Lower leg skin (tissue), 3 donors: ENCODE results near the gene ANXA10.
"Not testable (repeated sequence)": the region's sequence is repeated elsewhere in the genome, so short reads cannot be mapped to it uniquely, and the experiment has no call there.

Experiments
- CTCF ChIP-seq, 3 donors: fragments of 450-650 bp; IDR thresholded peaks; one replicate each; pipeline ENCODE4 v1.5.1; 2016; ENCODE audit warnings: antibody characterized with exemption in 3 of 3, mild to moderate bottlenecking in 3 of 3, moderate library complexity in 2 of 3
- POLR2A ChIP-seq, 2 donors: fragments of 450-650 bp; IDR thresholded peaks; one replicate each; pipeline ENCODE4 v1.6.1; 2016 to 2017; ENCODE audit warnings: antibody characterized with exemption in 2 of 2, mild to moderate bottlenecking in 1 of 2, moderate library complexity in 1 of 2

GRCh38 chr4:168113059-168113458 is 20.7 kb downstream of the ANXA10 start:
- TF ChIP-seq CTCF, POLR2A (IDR thresholded peaks at IDR 0.05): not testable (repeated sequence)
